HG02840 (cell line): Measurements from ENCODE around the gene IL12A.
A peak's percentile ranks its signal among the peaks of the same experiment; 100 is the strongest.

Source experiments
- ATAC-seq: cut with Tn5 transposase; IDR thresholded peaks from one replicate; pipeline ENCODE4 v1.9.1; 2021; ENCODE audit warnings: mild to moderate bottlenecking, moderate library complexity, moderate number of reproducible peaks; ENCODE audit not compliant: unreplicated experiment, low FRiP score

Gene IL12A

DNA sequence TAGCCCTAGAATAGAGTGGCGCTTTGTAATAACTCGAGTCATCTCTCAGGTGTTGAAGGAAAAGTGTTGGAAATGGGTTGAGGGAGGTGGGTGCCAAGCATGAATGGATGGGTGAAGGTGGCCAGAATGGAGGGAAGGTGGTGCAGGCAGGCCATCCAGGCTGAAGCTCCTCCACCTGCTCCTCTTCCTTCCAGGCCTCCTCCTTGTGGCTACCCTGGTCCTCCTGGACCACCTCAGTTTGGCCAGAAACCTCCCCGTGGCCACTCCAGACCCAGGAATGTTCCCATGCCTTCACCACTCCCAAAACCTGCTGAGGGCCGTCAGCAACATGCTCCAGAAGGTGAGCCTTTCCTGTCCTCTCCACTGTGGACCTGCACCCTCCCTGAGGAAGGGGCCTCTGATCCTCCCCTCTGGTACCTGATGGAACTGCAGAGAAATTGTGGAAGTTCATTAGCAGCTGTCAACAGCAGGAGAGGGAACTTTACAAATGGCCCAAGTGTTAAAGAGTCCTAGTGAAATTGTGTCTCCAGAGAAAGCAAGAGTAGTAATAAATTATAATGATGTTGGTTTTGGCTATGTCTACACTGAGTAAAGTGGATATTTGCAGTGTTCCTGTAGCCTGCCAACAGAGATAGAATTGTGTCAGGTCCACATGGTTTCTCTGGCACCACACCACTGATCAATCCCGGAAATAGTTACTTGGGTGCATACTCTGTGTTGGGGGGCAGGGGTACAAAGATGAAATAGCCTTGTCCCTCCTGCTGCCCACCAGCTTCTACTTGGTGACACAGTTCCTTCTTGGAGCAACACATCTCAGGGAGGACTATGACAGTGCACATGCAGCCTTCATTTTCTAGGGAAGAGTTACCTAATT is 1.6 kb downstream of the IL12A start:
- ATAC-seq, result no peak

DNA sequence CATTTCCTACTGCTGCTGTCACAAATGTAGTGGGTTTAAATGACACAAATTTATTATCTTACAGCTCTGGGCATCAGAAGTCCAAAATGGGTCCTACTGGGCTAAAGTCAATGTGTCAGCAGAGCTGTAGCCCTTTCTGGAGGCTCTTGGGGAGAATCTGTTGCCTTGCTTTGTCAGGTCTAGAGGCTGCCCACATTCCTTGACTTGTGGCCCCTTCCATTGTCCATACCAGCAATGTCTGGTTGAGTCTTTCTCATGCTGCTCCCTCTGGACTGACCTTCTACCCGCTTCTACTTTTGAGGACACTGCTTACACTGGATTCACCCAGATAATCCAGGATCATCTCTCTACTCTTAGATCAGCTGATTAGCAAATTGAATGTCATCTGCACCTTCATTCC is 3.0 kb downstream of the IL12A start:
- ATAC-seq, result no peak

GRCh38 chr3:159992589-159992988 is 4.0 kb downstream of the IL12A start:
- ATAC-seq, result no peak

DNA sequence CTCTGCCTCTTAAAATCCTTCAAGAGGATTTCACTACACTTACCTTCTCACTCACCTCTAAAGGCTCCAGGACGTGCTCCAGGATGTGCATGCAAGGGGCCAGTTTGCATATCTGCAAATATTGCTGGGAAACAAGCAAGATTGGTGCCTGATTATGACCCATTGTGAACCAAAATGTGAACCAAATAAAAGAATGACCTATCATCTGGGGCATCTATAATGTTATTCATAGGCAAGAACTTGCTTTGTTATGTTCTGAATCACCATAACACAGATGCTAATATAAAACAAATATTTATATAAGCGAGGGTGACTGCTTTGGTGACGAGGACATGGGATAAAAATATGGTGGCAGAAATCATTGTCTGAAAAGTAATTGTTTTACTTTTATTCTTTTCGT is 5.5 kb downstream of the IL12A start:
- no peak for ATAC-seq

DNA sequence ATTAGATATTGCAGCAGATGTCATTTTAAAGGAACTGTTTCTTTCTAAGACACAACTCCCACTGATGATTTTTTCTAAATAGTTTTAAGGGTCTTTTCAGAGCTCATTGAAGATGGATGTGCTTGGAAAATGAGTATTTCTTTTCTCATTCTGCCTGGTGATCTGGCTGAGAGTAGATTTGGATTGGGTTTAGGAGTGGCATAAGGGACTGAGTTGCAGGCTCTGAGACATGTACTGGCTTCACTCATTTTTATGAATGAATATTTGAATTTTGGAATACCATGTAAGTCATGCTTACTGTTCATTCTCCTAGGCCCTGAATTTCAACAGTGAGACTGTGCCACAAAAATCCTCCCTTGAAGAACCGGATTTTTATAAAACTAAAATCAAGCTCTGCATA is 6.5 kb downstream of the IL12A start:
- no peak for ATAC-seq

DNA sequence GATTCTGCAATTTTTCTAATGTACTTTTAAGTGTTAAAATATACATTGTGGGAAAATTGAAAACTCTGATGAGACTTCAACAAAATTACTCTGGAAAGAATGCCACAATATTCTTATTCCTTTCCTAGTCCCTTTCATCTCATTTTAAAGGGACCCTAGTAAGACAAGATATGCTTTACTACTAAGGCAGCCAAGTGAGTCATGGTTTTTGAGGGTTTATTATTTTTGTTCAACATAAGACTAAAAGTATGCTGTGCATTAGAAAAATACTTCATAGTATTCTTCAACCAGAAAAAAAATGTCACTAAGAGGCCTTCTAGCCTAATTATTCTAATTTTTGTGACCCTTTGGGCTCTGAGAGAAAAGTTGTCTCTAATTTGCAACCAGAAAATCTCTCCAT is 7.4 kb downstream of the IL12A start:
- no peak for ATAC-seq

GRCh38 chr3:159996959-159997358 is 8.3 kb downstream of the IL12A start:
- no peak for ATAC-seq

GRCh38 chr3:160001148-160001760 is 12.6 kb downstream of the IL12A start:
- ATAC-seq, result no peak

DNA sequence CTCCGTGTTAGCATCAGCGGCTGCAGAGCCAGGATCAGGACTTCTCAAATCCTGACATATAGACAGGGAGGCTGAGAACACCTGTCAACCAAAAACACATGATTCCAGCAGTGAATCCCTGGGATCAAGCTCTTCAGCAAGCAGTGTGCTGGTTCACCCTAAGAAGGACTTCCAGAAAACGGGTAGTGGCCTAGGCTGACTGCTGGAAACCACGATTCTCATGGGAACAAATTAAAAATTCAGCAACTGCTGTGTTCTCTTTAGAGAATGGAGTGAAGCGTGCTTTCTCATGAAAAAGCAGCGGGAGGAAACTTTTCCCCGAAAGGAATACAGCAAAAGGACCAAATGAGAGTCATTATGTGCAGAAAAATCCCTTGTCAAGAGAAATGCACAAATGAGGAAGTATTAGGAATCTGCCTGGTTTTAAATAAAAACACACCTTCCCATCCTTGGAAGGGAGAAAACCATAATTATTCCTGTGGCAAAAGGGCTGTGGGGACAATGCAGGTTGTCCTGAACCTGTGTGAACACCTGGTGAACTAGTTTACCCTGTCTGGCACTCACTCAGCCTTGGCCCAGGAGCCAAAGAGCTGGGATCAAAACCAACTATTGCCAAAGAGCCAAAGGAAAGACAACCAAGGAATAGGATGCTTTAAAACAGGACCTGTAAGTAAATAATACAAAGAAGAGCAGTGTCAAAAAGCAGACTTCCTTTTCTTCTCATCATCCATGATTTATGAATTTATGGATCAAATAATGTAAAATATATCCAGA is 13.4 kb downstream of the IL12A start:
- no peak for ATAC-seq

DNA sequence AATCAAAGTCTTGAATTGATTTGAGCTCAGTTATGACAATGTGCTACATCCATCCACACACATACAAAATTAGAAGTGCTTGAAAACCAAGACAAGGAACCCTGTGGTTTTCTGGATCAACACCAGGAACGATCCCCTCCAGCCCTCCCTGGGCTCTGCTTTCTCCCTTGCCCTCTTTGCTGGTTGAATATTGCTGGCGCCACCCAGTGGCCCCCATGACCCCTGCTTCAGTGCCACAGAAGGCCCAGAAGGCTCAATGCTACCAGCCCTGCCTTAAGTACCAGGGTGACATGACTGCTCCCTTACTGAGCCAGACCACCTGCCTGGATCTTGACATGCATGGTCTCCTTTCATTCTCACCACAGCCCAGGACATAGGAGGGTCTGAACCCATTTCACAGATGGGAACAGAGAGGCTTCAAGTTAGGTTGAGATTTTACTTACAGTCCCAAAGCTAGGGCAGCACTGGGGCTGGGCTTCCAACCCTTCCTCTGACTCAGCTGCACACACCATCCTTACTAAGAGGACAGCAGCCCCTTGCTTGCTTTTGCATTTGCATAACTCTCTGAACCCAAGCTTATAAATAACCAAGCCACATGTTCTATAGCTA is 15.0 kb downstream of the IL12A start:
- ATAC-seq, result peak; percentile 66

DNA sequence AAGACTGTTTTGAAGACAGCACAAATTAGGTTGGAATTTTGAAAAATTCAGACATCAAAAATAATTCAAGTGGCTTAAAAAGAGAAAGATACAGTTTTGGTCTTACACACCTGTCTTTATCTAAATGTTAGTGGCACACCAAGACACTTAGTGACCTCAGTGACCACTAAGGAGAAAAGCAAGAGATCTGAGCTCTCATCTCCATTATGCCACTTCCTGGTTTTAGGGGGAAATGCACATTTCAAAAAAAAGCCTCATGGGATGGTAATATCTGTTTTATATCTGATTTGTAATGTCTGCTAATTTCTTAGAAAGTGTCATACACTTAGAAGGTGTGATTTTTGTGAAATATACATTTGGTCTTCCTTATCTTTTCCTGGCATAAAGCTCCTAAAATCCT is 16.4 kb downstream of the IL12A start:
- ATAC-seq, result no peak

- no peak for ATAC-seq
Observed at GRCh38 chr3:160006282-160007163, 17.9 kb downstream of the IL12A start.

DNA sequence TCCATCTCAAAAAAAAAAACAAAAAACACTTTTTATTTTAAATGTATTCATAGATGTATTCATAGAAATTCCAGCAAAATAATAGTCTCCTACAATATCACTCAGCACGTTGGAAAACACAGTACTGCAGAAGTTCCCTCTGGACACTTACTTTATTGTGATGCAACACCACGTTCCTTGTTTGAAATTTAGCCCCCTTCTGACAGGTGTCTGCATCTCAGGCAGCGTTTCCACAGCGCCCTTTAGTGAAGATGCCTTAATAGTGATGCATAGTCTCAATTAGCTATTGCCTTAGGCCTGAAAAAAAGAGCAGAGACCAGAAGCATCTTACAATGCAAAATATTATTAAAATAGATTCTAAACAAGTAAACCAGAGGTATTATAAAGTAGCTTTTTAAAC is 20.3 kb downstream of the IL12A start:
- no peak for ATAC-seq

DNA sequence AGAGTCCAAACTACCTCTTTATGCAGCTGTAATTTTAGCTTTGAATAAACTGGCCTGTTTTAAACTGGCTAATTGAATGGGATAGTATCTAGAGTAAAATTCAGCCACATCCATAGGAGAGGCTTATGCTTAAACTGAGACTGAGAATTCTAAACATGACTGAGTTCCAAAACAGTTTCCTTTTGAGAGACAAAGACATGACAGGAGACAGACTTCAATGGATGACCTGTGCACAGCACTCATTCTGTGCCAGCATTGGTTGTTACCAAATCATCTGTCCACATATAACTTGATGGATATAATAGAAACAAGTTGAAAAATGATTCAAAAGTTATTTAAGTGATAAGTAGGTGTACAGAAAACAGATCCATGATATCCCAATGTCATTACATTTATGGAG is 20.9 kb downstream of the IL12A start:
- no peak for ATAC-seq

- ATAC-seq, result peak; percentile 70
Observed at GRCh38 chr3:160010578-160010977, 21.9 kb downstream of the IL12A start.

DNA sequence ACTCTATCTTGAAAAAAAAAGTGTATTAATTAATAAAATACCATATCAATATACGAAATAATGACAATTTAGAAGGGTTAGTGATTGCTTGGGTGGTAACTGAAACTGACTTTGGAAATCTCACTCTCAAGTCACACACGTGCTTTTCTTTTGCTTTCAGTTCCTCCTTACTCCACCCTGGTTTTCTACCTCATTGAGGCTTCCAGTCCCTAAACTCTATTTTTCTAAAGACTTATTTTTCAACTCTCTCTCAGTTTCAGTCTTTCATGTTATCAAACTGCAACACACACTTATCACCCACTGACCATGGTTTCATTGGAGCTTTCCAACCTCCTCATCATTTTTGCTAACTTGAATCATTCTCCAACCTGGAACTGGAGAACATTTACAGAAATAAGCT is 23.5 kb downstream of the IL12A start:
- ATAC-seq, result peak; percentile 76

DNA sequence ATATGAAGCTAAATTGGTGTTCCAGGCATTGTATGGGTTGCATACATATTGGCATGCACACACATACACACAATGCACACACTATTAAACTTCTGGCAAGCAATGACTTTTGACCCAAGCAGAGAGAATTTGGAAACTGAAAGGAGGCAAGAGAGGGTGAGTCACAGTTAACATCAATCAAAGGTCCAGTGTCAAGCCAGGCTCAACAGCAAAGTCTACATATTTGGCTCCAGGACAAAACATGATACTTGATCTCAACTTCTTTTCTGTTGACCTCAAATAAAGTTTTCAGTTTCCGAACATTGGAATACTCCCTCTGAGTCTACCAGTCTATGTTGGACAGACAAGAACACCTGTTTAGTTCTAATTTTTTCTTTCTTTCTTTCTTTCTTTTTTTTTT is 28.3 kb downstream of the IL12A start:
- ATAC-seq, result no peak

DNA sequence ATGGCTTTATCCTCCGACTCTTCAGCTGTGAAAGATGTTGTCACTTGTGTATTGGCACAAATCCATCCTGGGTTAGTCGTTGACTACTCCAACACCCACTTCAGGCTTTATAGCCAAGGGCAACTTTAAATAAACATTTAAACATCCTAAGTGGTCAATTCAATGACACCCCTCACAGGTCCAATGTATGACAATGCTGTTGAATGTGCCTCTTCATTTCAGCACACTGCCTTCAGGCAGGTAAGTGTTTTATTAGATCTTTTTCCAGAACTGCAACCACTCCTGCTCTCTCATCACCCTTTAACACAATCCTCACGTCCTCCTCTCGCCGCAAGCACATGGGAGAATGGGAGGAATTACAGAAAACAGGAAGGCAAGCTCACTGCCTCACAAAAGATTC is 30.3 kb downstream of the IL12A start:
- ATAC-seq, result no peak

DNA sequence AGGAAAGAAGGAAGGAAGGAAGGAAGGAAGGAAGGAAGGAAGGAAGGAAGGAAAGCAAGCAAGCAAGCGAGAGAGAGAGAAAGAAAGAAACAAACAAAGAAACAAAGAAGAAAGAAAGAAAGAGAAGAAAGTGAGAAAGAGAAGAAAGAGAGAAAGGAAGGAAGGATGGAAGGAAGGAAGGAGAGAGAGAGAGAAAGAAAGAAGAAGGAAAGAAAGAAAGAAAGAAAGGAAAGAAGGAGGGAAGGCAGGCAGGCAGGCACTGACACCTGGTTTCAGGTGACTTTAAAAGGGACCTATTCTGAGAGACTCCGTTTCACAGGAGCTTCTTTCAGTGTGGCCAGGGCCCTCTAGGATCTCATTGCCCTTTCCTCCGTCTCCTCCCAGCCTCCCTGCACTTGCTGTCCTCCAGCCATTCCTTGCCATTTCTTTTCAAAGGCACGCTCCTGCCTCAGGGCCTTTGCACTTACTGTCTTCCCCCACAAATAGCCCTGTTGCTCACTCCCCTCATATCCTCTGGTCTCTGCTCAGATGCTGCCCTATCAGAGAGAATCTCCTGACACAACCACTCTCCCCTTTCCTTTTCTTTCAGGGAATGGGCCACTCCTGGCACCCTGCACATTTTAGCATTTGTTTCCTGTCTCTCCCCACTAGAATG is 31.5 kb downstream of the IL12A start:
- ATAC-seq, result no peak

DNA sequence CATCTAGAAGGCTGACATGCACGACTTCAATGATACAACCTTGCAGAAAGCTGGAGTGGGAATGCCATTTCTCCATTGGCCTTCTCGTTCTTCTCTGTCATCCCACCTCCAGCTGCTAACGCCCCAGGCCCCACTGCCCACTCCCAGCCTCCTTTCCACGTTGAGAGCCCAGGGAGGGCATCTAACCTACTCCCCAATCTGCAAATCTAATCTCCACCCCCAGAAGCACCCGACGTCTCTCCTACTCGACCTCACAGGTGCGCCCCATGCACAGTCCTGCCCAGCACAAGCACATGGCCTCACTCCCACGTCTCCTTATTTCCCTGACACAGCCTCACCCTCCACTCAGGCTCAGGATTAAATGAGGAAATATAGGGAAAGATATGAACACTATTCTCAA is 33.4 kb downstream of the IL12A start:
- no peak for ATAC-seq
